GM13976 (cell line): ENCODE data around the gene CASP3.
"Not testable (repeated sequence)": the region's sequence is repeated elsewhere in the genome, so short reads cannot be mapped to it uniquely, and the experiment has no call there.

Experiments used
- DNase-seq: peaks from one replicate; pipeline ENCODE4 v3.0.0; 2012; ENCODE audit warnings: low spot score
- in situ Hi-C: fragments of 300-500 bp; cut with MboI; formaldehyde crosslinking; loops from one replicate; pipeline ENCODE4 v1.12.0; 2022; ENCODE audit warnings: low sequenced_read_pairs, mixed read lengths, inconsistent platforms; ENCODE audit not compliant: unreplicated experiment
- TF ChIP-seq, protein P1 (sequence below): IDR thresholded peaks from 2 replicates; pipeline ENCODE4 v1.5.1; 2012; ENCODE audit warnings: borderline replicate concordance, mild to moderate bottlenecking; ENCODE audit not compliant: insufficient read depth; ENCODE audit errors: extremely low read depth, missing control alignments, control extremely low read depth

Gene CASP3

DNA sequence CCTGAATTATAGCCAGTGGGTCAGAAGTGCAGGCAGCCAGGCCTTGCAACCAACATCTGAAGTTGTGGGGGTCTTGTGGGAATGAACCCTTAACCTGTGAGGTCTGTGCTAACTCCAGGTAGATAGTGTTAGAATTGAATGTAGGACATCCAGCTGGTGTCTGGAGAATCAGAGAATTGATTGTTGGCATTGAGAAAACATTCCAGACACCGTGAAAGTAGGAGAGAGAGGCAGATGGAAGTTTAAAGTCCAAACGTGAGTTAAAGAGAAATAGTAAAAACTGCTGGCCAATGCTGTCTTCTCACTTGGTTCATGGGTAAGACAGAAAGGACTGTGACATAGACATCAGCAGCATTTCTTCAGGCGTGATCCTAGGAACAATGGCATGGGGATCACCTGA lies 27.7 kb downstream of the CASP3 start:
- no peak for DNase-seq
- in situ Hi-C loops, result no loop called here
- TF ChIP-seq, protein P1, sequence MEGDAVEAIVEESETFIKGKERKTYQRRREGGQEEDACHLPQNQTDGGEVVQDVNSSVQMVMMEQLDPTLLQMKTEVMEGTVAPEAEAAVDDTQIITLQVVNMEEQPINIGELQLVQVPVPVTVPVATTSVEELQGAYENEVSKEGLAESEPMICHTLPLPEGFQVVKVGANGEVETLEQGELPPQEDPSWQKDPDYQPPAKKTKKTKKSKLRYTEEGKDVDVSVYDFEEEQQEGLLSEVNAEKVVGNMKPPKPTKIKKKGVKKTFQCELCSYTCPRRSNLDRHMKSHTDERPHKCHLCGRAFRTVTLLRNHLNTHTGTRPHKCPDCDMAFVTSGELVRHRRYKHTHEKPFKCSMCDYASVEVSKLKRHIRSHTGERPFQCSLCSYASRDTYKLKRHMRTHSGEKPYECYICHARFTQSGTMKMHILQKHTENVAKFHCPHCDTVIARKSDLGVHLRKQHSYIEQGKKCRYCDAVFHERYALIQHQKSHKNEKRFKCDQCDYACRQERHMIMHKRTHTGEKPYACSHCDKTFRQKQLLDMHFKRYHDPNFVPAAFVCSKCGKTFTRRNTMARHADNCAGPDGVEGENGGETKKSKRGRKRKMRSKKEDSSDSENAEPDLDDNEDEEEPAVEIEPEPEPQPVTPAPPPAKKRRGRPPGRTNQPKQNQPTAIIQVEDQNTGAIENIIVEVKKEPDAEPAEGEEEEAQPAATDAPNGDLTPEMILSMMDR, result no peak

DNA sequence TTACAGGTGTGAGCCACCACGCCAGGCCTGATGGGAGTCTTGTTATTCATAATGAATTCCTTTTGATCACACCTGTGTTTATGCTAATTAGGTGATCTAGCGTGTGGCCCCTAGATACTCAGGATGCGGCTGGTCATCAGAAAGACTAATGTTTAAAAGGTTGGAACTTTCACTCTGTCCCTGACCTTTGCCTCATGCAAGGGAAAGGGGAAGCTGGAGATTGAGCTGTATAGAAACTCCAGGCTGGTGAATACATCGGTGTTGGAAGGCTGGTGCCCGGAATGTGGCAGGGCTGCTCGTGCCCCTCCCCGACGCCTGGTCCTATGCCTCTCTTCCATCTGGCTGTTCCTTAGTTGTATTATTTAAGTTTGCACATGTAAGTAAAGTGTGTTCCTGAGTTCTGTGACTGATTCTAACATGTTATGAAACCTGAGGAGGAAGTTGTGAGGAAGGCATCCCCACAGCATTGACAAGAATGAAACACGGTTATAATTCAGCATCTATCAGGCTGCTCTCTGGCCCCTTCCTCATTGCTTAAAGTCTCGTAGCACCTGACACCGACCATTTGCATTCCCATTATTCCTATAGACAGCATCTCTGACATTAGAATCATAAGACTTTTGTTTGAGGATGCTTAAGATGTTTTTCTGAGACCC lies 28.9 kb downstream of the CASP3 start:
- in situ Hi-C loops, result no loop called here

DNA sequence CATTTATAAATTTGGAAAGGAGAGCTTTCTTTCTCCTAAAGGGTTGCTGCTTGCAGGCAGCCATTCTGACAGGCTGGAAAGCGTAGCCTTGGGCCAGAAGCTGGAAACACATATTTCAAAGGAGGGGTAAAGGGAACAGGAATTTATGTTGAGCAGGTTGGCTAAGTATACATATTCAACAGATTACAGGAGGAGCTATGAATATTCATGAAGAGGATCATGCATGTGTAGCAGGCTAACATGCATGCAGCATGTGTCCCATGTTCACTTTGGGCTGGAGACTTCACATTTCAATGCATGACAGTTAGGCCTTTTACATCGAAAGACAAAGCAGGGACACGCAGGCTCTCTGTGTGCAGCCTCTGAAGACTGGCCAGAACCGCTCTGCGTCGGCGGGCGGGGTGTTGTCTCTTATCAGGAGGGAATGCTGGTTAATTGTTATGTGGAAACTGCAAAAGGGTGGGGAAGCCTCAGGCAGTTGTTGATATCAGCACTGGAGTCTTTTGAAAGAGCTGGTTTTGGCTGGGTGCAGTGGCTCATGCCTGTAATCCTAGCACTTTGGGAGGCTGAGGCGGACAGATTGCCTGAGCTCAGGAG lies 31.5 kb downstream of the CASP3 start:
- in situ Hi-C loops, result no loop called here
- DNase-seq, result no peak
- TF ChIP-seq, protein P1, result no peak

More for the DNA sequence above, 28.9 kb downstream of the CASP3 start:
- no peak for DNase-seq
- TF ChIP-seq, protein P1, result no peak

DNA sequence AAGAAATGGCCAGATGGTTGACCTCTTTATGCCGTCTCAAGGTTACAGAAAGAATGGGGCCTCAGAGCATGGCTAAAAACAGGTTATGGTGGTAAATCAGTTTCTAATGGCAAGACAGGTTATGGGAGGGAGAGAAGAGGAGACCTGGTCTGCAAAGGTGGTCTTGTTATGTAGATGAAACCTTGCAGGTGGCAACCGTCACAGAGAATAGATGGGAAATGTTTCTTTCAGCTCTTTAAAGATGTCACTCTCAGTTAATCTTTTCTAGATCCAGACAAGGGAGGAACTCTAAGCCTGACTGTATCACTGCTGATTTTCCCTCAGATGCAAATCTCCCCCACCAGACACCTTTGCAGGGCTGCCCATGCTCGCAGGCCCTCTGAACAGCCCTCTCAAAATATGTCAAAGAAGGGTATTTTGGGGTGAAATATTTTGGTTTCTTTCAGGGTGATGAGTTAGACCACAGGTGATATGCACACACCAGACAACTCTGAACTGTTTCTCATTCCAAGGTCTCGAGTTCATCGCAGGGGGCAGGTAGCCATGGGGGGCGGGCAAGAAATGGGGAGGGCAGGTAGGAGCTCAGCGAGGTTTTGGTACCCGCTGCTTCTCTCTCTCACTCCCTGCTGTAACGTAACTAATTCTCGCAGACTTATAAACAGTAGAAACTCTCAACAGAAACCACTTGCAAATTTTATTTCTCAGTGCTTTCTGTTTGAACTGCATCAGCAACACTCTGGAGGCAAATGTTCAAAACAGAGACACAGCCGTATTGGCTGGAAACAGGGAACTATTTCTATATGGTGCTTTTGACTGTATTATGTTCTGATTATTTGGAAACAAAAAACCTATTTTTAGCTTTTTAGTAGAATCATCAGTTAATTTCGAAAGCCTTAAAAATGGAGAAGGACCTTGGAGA lies 32.4 kb downstream of the CASP3 start:
- in situ Hi-C loops, result no loop called here
- TF ChIP-seq, protein P1, result no peak

DNA sequence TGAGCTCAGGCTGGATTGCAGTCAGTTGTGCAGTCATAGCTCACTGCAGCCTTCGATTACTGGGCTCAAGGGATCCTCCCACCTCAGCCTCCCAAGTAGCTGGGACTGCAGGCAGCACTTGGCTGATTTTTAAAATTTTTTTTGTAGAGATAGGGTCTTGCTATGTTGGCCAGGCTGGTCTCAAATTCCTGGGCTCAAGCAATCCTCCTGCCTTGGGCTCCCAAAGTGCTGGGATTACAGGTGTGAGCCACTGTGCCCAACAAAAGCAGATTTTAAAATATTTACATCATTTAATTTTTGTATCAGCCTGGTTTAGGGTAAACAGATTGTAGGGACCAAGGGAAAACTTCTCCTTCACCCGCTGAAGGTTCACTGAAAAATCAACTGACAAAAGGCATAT lies 33.1 kb downstream of the CASP3 start:
- in situ Hi-C loops, DNase-seq: not testable (repeated sequence)

More for the DNA sequence above, 32.4 kb downstream of the CASP3 start:
- peak; percentile 51 for DNase-seq

DNA sequence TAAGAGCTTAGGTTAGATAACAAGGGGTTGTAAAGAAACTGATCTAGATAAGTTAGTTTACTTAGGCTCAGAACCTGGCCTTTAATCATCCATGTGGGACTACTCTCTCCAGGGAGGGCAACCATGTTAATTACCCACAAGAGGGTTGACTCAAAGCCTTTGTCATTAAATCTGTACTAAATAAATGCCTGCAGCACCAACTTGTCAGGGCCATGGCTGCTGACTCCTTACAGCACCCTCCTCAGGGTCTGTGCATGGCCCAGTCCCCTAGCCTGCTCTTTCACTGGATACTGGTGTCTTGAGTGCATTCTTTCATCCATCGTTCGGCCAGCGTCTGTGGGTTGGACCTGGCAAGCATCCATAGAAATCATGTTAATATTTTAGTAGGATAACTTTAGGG lies 34.7 kb downstream of the CASP3 start:
- TF ChIP-seq, protein P1, result no peak
- no peak for DNase-seq
- in situ Hi-C loops, result no loop called here
